Pancreas (tissue), 10 donors: Measurements from ENCODE around the gene NPRL2. TPM values are rescaled to one million over a fixed set of nuclear protein-coding genes. Genes with fewer than 3 reads are reported as not detected.

Source experiments
- ATAC-seq, 4 donors: fragments of 200-7000 bp; cut with Tn5 transposase; one replicate each; pipeline versions ENCODE4 v1.8.0 to v1.9.1; 2020; ENCODE audit warnings: mild to moderate bottlenecking in 4 of 4, moderate library complexity in 4 of 4
- DNase-seq, 6 donors: peaks; one replicate each; pipeline ENCODE4 v3.0.0-alpha.2; 2020
- FAIRE-seq: peaks from 2 replicates; lab custom pipeline; 2012; peaks lifted over from hg19 to GRCh38; lab: Jason Lieb, UNC
- H3K27ac ChIP-seq, 4 donors: fragments of 200-600 bp; sonication (generic); 1 replicate in 3 of 4; 2 replicates in 1 of 4; pipeline versions ENCODE4 v1.5.0 to v1.8.0; 2020
- H3K27me3 ChIP-seq, 4 donors: fragments of 200-600 bp; one replicate each; pipeline ENCODE4 v1.8.0; 2021
- H3K36me3 ChIP-seq, 3 donors: fragments of 200-600 bp; sonication (generic) in 1 of 3; one replicate each; pipeline versions ENCODE4 v1.5.0 to v1.8.0; 2020 to 2021
- H3K4me1 ChIP-seq, 3 donors: fragments of 200-600 bp; one replicate each; pipeline ENCODE4 v1.8.0; 2021
- H3K4me3 ChIP-seq, 4 donors: fragments of 200-600 bp; sonication (generic) in 2 of 4; one replicate each; pipeline versions ENCODE4 v1.5.0 to v1.8.0; 2020 to 2021
- H3K9me3 ChIP-seq, 4 donors: fragments of 200-600 bp; one replicate each; pipeline ENCODE4 v1.8.0; 2021
- WGBS, 2 donors: extraction: QIAGEN DNeasy Blood & Tissue Kit; methylation state at CpG; one replicate each; pipeline ENCODE4 v1.1.7; 2013; 5-methylcytosine and 5-hydroxymethylcytosine counted together
- intact Hi-C, 3 donors: fragments of 100-400 bp; cut with DNase I; formaldehyde crosslinking; loops; one replicate each; pipeline versions ENCODE4 v1.11.1 to v1.14.2; 2022
- polyA plus RNA-seq, 2 donors: library from polyadenylated mRNA; stranded (reverse); fragments of 200-250 nt; gene quantifications; one replicate each; pipeline ENCODE4 v1.2.3, GENCODE V29; 2013
- total RNA-seq, 6 donors: library from RNA; stranded (reverse); fragmentation: NEBNext Ultra II Directional in 4 of 6; extraction: Animal tissue kit (Norgen Biotek cat#: 25700) in 4 of 6; gene quantifications; one replicate each; pipeline versions ENCODE4 v1.2.1 to v1.2.4, GENCODE V29; 2021 to 2023
- TF ChIP-seq, protein P1 (sequence below), 4 donors: fragments of 200-600 bp; sonication (generic) in 3 of 4; IDR thresholded peaks; one replicate each; pipeline versions ENCODE4 v1.5.0 to v1.8.0; 2021; ENCODE audit warnings: antibody characterized with exemption in 4 of 4
- donor health status: healthy with polysubstance abuse.
- donor health status: DM: no; HTN: no; CAD: no; lungs with moderate emphysema.
- donor health status: DM: no; HTN: no; CAD: no.
- donor health status: control.
- donor health status: control.
- donor health status: Bipolar disorder and iron deficiency.
- donor health status: DM: yes; HTN: yes; CAD: no.
- donor health status: DM: no; HTN: no; CAD: no.
- donor health status: DM: no; HTN: no; CAD: no.
- donor health status: DM: yes; HTN: yes; CAD: no.

Gene NPRL2
- total RNA-seq (10 to 100 TPM; 17.1 to 29.2 (median 18.6) TPM), polyA plus RNA-seq (10 to 100 TPM; 40.9 to 41.8 TPM)

DNA sequence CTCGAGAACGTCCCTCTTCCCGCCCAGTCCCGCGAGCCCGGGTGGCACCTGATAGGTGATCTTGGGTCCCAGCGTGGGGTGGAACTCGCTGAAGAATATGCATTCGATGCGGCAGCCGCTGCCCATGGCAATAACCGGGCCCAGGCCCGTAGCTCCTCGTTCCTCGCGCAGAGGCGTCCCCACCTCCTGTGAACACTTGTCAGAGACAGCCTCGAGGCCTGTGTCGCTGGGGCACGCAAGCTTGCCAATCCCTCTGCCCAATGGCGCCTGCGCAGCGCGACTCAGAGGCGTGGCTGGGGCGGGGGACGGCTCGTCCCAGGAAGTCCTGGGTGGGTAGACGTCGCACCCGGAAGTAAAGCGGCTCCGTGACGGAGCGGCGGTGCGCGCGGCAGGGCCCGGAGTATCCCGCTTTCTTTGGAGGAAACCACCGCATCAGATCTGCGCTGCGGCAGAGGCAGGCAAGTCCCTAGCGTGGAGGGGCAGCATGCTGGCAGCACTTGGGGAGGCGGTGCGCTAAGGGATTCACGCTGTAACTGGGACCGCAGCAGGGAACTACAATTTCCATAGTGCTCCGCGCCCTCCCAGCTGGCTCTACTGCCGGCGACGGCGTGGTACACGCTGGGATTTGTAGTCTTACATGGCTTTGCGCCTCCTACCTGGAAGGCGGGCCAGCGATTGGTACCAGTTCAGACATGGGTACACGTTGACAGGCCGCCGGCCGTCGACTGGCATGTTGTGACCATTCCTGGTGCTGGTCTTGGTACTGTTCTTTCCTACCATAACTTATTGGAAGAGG, at the start of gene NPRL2, which contains the start of gene CYB561D2:
Gene NPRL2 (minus strand): TSS at position 249 of the 796 bp plus-strand sequence. CDS start 123 bp downstream, at position 126.
Gene CYB561D2 (plus strand): TSS at position 336 of the 796 bp plus-strand sequence. CDS start 572 bp downstream, outside the sequence.
- TF ChIP-seq, protein P1, sequence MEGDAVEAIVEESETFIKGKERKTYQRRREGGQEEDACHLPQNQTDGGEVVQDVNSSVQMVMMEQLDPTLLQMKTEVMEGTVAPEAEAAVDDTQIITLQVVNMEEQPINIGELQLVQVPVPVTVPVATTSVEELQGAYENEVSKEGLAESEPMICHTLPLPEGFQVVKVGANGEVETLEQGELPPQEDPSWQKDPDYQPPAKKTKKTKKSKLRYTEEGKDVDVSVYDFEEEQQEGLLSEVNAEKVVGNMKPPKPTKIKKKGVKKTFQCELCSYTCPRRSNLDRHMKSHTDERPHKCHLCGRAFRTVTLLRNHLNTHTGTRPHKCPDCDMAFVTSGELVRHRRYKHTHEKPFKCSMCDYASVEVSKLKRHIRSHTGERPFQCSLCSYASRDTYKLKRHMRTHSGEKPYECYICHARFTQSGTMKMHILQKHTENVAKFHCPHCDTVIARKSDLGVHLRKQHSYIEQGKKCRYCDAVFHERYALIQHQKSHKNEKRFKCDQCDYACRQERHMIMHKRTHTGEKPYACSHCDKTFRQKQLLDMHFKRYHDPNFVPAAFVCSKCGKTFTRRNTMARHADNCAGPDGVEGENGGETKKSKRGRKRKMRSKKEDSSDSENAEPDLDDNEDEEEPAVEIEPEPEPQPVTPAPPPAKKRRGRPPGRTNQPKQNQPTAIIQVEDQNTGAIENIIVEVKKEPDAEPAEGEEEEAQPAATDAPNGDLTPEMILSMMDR (IDR thresholded peaks at IDR 0.05): no peak
- WGBS, 2 donors: 0% methylated on average over 64 of the region's 64 CpGs
- Histone ChIP-seq H3K4me3 (peak within 1 kb of the TSS; percentile 45 to 69 (median 56)), H3K9me3 (no peaks in the 10 kb centered on the region), H3K36me3 (peaks cover 3 to 33% (median 8%) of the 10 kb centered on the region in 3 donors), H3K27me3 (no peaks in the 10 kb centered on the region), H3K27ac (peak within 1 kb of the TSS; percentile 82 to 94 (median 92)), H3K4me1 (peaks cover 2 to 38% (median 14%) of the 10 kb centered on the region in 3 donors)
- peak; percentile 98 to 99 (median 98) for DNase-seq
- intact Hi-C loops: no loop called here
- ATAC-seq: peak; percentile 91 to 95 (median 92)
- no peak for FAIRE-seq

DNA sequence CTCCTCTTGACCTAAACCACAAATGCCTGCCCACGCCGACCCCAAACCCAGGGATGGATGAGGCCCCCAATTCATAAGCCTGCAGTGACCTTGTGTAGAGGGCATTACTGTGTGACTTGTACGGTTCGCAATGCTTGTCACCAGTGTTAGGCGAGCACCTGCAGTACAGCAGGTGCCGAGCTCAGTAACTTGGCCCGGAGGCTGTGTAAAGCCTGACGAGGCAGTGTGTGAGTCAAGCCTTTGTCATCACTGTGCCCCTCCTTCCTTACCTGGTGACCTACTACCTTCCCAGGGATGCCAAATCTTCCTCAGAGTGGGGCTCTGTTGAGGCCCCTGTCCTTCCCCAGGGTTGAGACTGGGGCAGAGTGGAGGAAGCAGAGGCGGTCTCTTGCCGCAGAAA, 45.9 kb upstream of the NPRL2 start:
- FAIRE-seq (no peak), DNase-seq (no peak), ATAC-seq (peak in 2 of 4 donors; percentile 27 to 30)
- intact Hi-C loops: no loop called here
- H3K4me1 ChIP-seq: no peaks in the 10 kb centered on the region
- H3K36me3 ChIP-seq: no peaks in the 10 kb centered on the region
- H3K27me3 ChIP-seq: no peaks in the 10 kb centered on the region
- no peak overlapping the region for H3K4me3 ChIP-seq
- WGBS, 2 donors: 89 to 91% methylated on average over 10 of the region's 10 CpGs
- H3K9me3 ChIP-seq: no peaks in the 10 kb centered on the region
- TF ChIP-seq, protein P1 (IDR thresholded peaks at IDR 0.05): no peak
- no peak overlapping the region for H3K27ac ChIP-seq

DNA sequence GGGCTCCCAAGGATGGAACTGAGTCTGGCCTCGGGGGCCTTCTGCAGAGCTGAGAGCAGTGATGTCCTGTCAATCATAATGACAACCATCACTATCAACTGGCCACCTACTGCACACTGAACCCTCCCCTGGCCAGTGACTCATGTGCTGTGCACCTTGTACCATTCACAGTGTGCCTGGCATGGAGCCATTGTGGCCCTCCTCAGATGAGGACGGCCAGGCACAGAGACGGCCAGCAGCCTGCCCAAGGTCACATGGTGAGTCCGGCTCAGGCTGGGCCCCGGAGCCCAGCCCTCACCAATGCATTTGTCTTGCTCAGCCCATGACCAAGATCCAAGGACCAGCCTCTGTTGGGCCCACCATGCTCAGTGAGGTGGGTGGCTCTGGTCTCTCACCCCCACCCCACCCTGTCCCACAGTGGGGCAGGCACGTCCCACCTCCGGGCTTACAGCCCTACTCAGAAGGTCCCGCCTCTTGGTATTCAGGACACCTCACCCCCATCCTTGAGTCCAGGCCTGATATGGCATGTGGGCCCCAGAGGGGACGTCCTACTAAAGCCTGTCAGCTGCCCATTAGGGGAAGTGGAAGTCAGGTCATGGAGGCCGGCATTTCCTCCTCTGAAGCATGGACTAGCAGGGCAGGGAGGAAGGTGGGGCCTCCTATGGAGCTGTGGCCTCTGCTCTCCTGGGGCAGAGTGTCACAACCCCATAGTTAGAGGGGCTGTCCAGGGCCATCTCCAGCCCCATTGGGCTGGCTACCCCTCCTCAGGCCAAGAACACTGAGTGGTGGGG, 44.7 kb upstream of the NPRL2 start:
- 69 to 70% methylated on average over 10 of the region's 10 CpGs for WGBS, 2 donors
- DNase-seq (peak in 1 of 6 donors; percentile 52), FAIRE-seq (no peak), ATAC-seq (no peak)
- TF ChIP-seq, protein P1 (IDR thresholded peaks at IDR 0.05): no peak
- Histone ChIP-seq H3K27ac (no peak overlapping the region), H3K4me3 (no peak overlapping the region), H3K9me3 (no peaks in the 10 kb centered on the region), H3K4me1 (peaks cover 7 to 11% (median 10%) of the 10 kb centered on the region in 3 donors), H3K27me3 (no peaks in the 10 kb centered on the region), H3K36me3 (no peaks in the 10 kb centered on the region)
- intact Hi-C loops: no loop called here

DNA sequence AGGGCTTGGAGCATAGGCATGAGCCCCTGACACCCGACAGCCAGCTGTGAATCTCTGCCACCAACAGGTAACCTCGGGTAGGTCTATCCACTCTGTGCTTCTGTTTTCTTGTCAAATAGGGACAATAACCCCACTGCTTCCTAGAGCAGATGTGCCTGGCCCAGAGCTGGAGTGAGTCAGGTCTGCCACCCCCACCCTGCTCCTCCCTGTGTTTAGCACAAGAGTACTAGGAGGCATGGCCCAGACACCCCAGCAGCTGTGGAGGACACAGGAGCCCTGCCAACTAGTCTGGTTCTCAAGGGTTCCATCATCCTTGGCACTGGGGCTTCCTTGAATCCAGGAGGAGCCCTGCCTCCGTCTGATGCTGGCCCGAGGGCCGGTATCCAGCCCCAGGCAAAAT, 42.5 kb upstream of the NPRL2 start:
- Histone ChIP-seq H3K27me3 (no peaks in the 10 kb centered on the region), H3K36me3 (no peaks in the 10 kb centered on the region), H3K27ac (no peak overlapping the region), H3K9me3 (no peaks in the 10 kb centered on the region), H3K4me1 (peaks cover 14 to 27% (median 27%) of the 10 kb centered on the region in 3 donors), H3K4me3 (no peak overlapping the region)
- DNase-seq (no peak), FAIRE-seq (no peak), ATAC-seq (no peak)
- WGBS, 2 donors: 80 to 94% methylated on average over 5 of the region's 5 CpGs
- intact Hi-C loops: no loop called here
- TF ChIP-seq, protein P1 (IDR thresholded peaks at IDR 0.05): no peak
